ENCODE data around the gene C5AR2.

DNA sequence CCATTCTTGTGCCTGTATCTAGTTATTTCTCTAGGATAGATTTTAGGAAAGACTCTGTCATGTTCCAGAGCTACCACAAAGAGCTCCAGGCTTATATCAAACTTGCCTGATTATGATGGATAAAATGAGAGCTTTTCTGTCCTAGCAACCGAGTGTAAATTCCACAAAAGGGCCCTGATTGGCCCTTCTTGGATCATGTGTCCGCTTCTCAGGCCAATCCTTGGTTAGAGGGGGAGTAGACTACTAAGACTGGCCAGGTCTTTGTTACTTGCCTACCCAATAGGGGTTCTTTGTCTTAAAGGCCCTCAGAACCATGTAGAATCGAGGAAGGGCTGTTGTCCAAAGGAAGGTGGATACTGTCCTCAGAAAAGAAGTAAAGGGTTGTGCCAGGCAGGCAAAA, 19.6 kb downstream of the C5AR2 start:
- TF ChIP-seq, protein P1, sequence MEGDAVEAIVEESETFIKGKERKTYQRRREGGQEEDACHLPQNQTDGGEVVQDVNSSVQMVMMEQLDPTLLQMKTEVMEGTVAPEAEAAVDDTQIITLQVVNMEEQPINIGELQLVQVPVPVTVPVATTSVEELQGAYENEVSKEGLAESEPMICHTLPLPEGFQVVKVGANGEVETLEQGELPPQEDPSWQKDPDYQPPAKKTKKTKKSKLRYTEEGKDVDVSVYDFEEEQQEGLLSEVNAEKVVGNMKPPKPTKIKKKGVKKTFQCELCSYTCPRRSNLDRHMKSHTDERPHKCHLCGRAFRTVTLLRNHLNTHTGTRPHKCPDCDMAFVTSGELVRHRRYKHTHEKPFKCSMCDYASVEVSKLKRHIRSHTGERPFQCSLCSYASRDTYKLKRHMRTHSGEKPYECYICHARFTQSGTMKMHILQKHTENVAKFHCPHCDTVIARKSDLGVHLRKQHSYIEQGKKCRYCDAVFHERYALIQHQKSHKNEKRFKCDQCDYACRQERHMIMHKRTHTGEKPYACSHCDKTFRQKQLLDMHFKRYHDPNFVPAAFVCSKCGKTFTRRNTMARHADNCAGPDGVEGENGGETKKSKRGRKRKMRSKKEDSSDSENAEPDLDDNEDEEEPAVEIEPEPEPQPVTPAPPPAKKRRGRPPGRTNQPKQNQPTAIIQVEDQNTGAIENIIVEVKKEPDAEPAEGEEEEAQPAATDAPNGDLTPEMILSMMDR (conservative IDR thresholded peaks at IDR 0.05; ENCODE audit: low read depth in 2 of 2): no peak
- TF ChIP-seq REST (IDR thresholded peaks at IDR 0.05; ENCODE audit: unreplicated experiment) (no peak), POLR2AphosphoS5 (IDR thresholded peaks at IDR 0.05; ENCODE audit: low read depth) (no peak), NANOG (IDR thresholded peaks at IDR 0.05; ENCODE audit: borderline replicate concordance) (no peak), EZH2 (IDR thresholded peaks at IDR 0.05; ENCODE audit: low read depth, unreplicated experiment) (no peak), CREB1 (CRISPR knock-in tag; IDR thresholded peaks at IDR 0.05; ENCODE audit: low read depth) (no peak), EZH2phosphoT487 (IDR thresholded peaks at IDR 0.05; ENCODE audit: unreplicated experiment) (no peak), ZNF114 (CRISPR knock-in tag; IDR thresholded peaks at IDR 0.05) (no peak), JUNB (IDR thresholded peaks at IDR 0.05; ENCODE audit: unreplicated experiment) (no peak), STAT1 (IDR thresholded peaks at IDR 0.05; ENCODE audit: unreplicated experiment) (no peak), ZNF462 (CRISPR knock-in tag; IDR thresholded peaks at IDR 0.05) (no peak), ZNF331 (CRISPR knock-in tag; IDR thresholded peaks at IDR 0.05; ENCODE audit: low read depth) (no peak)
- TF ChIP-seq, protein P2, sequence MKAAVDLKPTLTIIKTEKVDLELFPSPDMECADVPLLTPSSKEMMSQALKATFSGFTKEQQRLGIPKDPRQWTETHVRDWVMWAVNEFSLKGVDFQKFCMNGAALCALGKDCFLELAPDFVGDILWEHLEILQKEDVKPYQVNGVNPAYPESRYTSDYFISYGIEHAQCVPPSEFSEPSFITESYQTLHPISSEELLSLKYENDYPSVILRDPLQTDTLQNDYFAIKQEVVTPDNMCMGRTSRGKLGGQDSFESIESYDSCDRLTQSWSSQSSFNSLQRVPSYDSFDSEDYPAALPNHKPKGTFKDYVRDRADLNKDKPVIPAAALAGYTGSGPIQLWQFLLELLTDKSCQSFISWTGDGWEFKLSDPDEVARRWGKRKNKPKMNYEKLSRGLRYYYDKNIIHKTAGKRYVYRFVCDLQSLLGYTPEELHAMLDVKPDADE (IDR thresholded peaks at IDR 0.05): no peak

Data from GM23338 (cell line).